ENCODE measurements around the gene CLSTN1. TPM values are rescaled to one million over a fixed set of nuclear protein-coding genes. Genes with fewer than 3 reads are reported as not detected.

CLSTN1 gene
- total and polyA plus RNA-seq, 2 of the 13 experiments (the other 11 are each of a cell fraction or from before 2014, with no cell fraction given) = 19.7 to 29.8 TPM

DNA sequence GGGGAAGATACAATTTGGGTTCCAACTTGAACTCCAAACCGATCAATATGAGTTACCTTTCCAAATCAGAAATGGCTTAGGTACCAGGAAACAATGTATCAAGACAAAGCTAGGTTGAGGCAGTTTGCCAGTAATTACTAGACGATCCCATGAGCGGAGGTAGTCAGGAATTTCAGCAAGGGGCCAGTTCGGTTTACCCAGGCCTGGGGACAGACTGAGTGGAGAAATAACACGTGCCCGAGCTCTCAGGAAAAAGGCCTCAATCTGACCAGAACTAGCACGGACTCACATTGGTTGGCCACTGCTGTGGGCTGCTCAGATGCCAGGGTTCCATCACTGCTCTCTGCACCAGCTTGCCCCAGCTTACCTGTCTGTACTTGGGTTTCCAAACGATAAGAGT, 15.3 kb downstream of the CLSTN1 start:
- H3K9me3 ChIP-seq (ENCODE audit: low read length) = no peaks in the 10 kb centered on the region
- peaks cover 29% of the 10 kb centered on the region for H3K4me1 ChIP-seq (ENCODE audit: insufficient read depth, low read length)
- DNase-seq (ENCODE audit: low spot score) (no peak), FAIRE-seq (no peak), ATAC-seq (no peak)
- no peak overlapping the region for H3K4me2 ChIP-seq (ENCODE audit: low read depth, low read length)
- ChIA-PET POLR2A (no interaction called here), CTCF (ENCODE audit: low intra/inter-chr PET ratio, low total read pairs) (no interaction called here)
- no TSS peak for BruUV-seq (replicated peaks)
- H4K20me1 ChIP-seq (ENCODE audit: insufficient read depth, low read length) = peaks cover 4% of the 10 kb centered on the region; the same call in 1 of the 2 replicates
- peaks cover 65% of the 10 kb centered on the region for H3K79me2 ChIP-seq (ENCODE audit: insufficient read depth, low read length)
- H3K36me3 ChIP-seq (replicated peaks in 1 of 2; ENCODE audit: control insufficient read depth in 1 of 2, insufficient read depth in 2 of 2, low read length in 2 of 2) = no peaks in the 10 kb centered on the region; a peak in 1 of 5 replicates
- 96% methylated on average over 8 of the region's 8 CpGs for WGBS (ENCODE audit: low lambda C conversion rate)
- H2AFZ ChIP-seq (ENCODE audit: low read length) = no peak overlapping the region
- intact Hi-C loops (cut with micrococcal nuclease; ENCODE audit: unreplicated experiment) = no loop called here
- H3K9ac ChIP-seq (ENCODE audit: insufficient read depth, low read depth, low read length) = no peak overlapping the region
- no peak for TF ChIP-seq ISX (CRISPR knock-in tag; conservative IDR thresholded peaks at IDR 0.05)
- no peak for TF ChIP-seq SMARCE1 (IDR thresholded peaks at IDR 0.05; ENCODE audit: borderline replicate concordance)
- no peak for TF ChIP-seq ESRRA (CRISPR knock-in tag; IDR thresholded peaks at IDR 0.05; ENCODE audit: low read depth)
- no peak for TF ChIP-seq FOXO1 (CRISPR knock-in tag; IDR thresholded peaks at IDR 0.05)
- no peak for TF ChIP-seq SOX6 (IDR thresholded peaks at IDR 0.05)
- TF ChIP-seq SOX6 (CRISPR knock-in tag; IDR thresholded peaks at IDR 0.05) = no peak
- no peak for TF ChIP-seq ARID3A (IDR thresholded peaks at IDR 0.05; ENCODE audit: low read depth, low read length)
- TF ChIP-seq ZNF652 (CRISPR knock-in tag; IDR thresholded peaks at IDR 0.05; ENCODE audit: borderline replicate concordance, low read depth) = no peak
- TF ChIP-seq FOSL1 (CRISPR knock-in tag; IDR thresholded peaks at IDR 0.05; ENCODE audit: borderline replicate concordance) = no peak
- TF ChIP-seq ZNF788 (CRISPR knock-in tag; IDR thresholded peaks at IDR 0.05; ENCODE audit: borderline replicate concordance) = no peak
- no peak for TF ChIP-seq RXRA (CRISPR knock-in tag; IDR thresholded peaks at IDR 0.05)
- TF ChIP-seq KDM6A (CRISPR knock-in tag; IDR thresholded peaks at IDR 0.05; ENCODE audit: low read depth) = no peak
- TF ChIP-seq ZNF589 (CRISPR knock-in tag; conservative IDR thresholded peaks at IDR 0.05) = no peak
- no peak for TF ChIP-seq ZSCAN25 (CRISPR knock-in tag; IDR thresholded peaks at IDR 0.05)
- TF ChIP-seq ZMAT3 (CRISPR knock-in tag; conservative IDR thresholded peaks at IDR 0.05) = no peak
- TF ChIP-seq, protein P1, sequence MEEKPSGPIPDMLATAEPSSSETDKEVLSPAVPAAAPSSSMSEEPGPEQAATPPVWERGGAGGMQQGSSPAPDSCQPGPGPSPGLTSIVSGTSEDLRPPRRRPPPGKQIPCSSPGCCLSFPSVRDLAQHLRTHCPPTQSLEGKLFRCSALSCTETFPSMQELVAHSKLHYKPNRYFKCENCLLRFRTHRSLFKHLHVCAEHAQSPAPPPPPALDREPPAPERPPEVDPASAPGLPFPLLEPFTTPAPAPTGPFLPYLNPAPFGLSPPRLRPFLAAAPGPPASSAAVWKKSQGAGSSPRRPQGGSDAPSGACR (CRISPR knock-in tag; IDR thresholded peaks at IDR 0.05) = no peak
- TF ChIP-seq, protein P2, sequence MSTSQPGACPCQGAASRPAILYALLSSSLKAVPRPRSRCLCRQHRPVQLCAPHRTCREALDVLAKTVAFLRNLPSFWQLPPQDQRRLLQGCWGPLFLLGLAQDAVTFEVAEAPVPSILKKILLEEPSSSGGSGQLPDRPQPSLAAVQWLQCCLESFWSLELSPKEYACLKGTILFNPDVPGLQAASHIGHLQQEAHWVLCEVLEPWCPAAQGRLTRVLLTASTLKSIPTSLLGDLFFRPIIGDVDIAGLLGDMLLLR (CRISPR knock-in tag; IDR thresholded peaks at IDR 0.05) = no peak
- no peak for TF ChIP-seq NFIC (IDR thresholded peaks at IDR 0.05; ENCODE audit: low read length)
- no peak for TF ChIP-seq ZNF777 (CRISPR knock-in tag; IDR thresholded peaks at IDR 0.05)
- no peak for TF ChIP-seq MTERF4 (CRISPR knock-in tag; IDR thresholded peaks at IDR 0.05)
- no peak for TF ChIP-seq ZNF354B (CRISPR knock-in tag; IDR thresholded peaks at IDR 0.05)
- H3K27ac ChIP-seq (ENCODE audit: extremely low read length, insufficient read depth, low read length) = no peak overlapping the region
- H3K27me3 ChIP-seq (ENCODE audit: control insufficient read depth in 1 of 2, insufficient read depth in 2 of 2, low read length in 2 of 2) = no peaks in the 10 kb centered on the region; a peak in 1 of 5 replicates
- in situ Hi-C loops (cut with HindIII; ENCODE audit: extremely low pct_ligation_motif_present, low pct_unique_long_range_greater_than_20kb) = no loop called here
- H3K4me3 ChIP-seq (replicated peaks in 1 of 3; ENCODE audit: insufficient read depth in 1 of 3, low read depth in 2 of 3, low read length in 3 of 3) = no peak overlapping the region

All from HepG2 (cell line).